GM19467 (cell line): ENCODE results near the gene JAML.

Experiments used
- ATAC-seq: cut with Tn5 transposase; IDR thresholded peaks from one replicate; pipeline ENCODE4 v1.9.1; 2021; ENCODE audit warnings: mild to moderate bottlenecking, moderate library complexity; ENCODE audit not compliant: unreplicated experiment

The JAML gene

GRCh38 chr11:118240999-118241763, 16.4 kb upstream of the JAML start:
- ATAC-seq: peak; percentile 64

GRCh38 chr11:118239509-118240205, 14.8 kb upstream of the JAML start:
- ATAC-seq: no peak

GRCh38 chr11:118238929-118239328, 14.1 kb upstream of the JAML start:
- ATAC-seq: no peak

- no peak for ATAC-seq
Observed at GRCh38 chr11:118238421-118238820, 13.6 kb upstream of the JAML start.

GRCh38 chr11:118236170-118236569, 11.4 kb upstream of the JAML start:
- ATAC-seq: no peak

- ATAC-seq: no peak
Observed at GRCh38 chr11:118234833-118235232, 10.0 kb upstream of the JAML start.

- ATAC-seq: no peak
Observed at GRCh38 chr11:118233850-118234249, 9.0 kb upstream of the JAML start.

GRCh38 chr11:118233377-118233776, 8.6 kb upstream of the JAML start:
- no peak for ATAC-seq

GRCh38 chr11:118232659-118233058, 7.8 kb upstream of the JAML start:
- ATAC-seq: no peak

GRCh38 chr11:118231461-118231860, 6.7 kb upstream of the JAML start:
- ATAC-seq: no peak

- ATAC-seq: no peak
Observed at GRCh38 chr11:118230088-118230487, 5.3 kb upstream of the JAML start.

- ATAC-seq: no peak
Observed at GRCh38 chr11:118229274-118229847, 4.5 kb upstream of the JAML start.

- peak; percentile 59 for ATAC-seq
Observed at GRCh38 chr11:118227865-118228785, 3.3 kb upstream of the JAML start.

GRCh38 chr11:118226781-118227180, 2.0 kb upstream of the JAML start:
- no peak for ATAC-seq

GRCh38 chr11:118226296-118226695, 1.5 kb upstream of the JAML start:
- ATAC-seq: no peak

- ATAC-seq: no peak
Observed at GRCh38 chr11:118223992-118224391, 819 bp downstream of the JAML start.

- ATAC-seq: no peak
Observed at GRCh38 chr11:118223570-118223969, 1.2 kb downstream of the JAML start.

GRCh38 chr11:118222437-118222836, 2.4 kb downstream of the JAML start:
- no peak for ATAC-seq

- no peak for ATAC-seq
Observed at GRCh38 chr11:118221419-118221818, 3.4 kb downstream of the JAML start.

GRCh38 chr11:118219732-118220131, 5.1 kb downstream of the JAML start:
- ATAC-seq: no peak

GRCh38 chr11:118219244-118219643, 5.6 kb downstream of the JAML start:
- ATAC-seq: no peak
